ENCODE results near the gene ANXA11. TPM values are rescaled to one million over a fixed set of nuclear protein-coding genes. Genes with fewer than 3 reads are reported as not detected.

Gene ANXA11
- total RNA-seq, 1 experiment from 2014 or later, result 68.1 TPM

DNA sequence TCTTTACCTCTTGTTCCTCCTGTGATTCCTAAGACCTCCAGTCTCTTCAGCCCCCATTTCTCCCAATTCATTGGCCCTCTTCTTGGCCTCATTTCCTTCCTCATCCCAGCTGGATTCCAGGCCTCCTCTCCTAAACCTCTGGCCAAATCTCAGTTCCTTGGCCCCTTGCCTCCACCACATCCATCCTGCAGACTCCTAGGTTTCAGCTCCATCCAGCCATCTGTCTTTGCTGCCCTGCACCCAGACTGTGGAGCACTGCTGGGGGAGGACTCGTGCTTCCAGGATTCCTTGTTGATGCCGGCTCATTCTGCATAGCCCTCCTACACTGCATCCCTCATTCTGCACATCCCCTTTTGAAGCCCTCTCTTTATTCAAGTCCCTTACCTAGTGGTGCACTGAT lies 66.1 kb downstream of the ANXA11 start:
- peaks cover 12 to 20% of the 10 kb centered on the region in 2 experiments for H3K4me1 Mint-ChIP-seq
- Histone ChIP-seq H2BK20ac (ENCODE audit: low read depth, low read length, poor library complexity, severe bottlenecking) (no peak overlapping the region), H3K4me2 (ENCODE audit: insufficient read depth, insufficient read length, low read length) (no peak overlapping the region), H2BK5ac (ENCODE audit: insufficient read length, low read length) (no peak overlapping the region), H3T11ph (ENCODE audit: low read length) (no peak overlapping the region), H4K91ac (ENCODE audit: insufficient read length, low read depth, low read length) (no peak overlapping the region), H3K14ac (ENCODE audit: insufficient read depth, low read length) (no peak overlapping the region), H3K4ac (ENCODE audit: low read depth, low read length) (no peak overlapping the region), H3K23ac (ENCODE audit: insufficient read length, low read depth, low read length) (no peak overlapping the region), H3K79me1 (ENCODE audit: insufficient read depth, low read depth, low read length, poor library complexity, severe bottlenecking) (no peaks in the 10 kb centered on the region), H2BK15ac (ENCODE audit: low read depth, low read length) (no peak overlapping the region), H3K4me1 (ENCODE audit: insufficient read depth, low read length) (no peaks in the 10 kb centered on the region), H2AK5ac (ENCODE audit: insufficient read length, low read length) (no peak overlapping the region), H3K27ac (ENCODE audit: insufficient read length, low read depth, low read length) (no peak overlapping the region), H3K23me2 (ENCODE audit: insufficient read length, low read depth, low read length, poor library complexity, severe bottlenecking) (no peaks in the 10 kb centered on the region), H2BK12ac (ENCODE audit: insufficient read length, low read depth, low read length) (no peak overlapping the region), H4K5ac (ENCODE audit: insufficient read length, low read depth, low read length) (no peak overlapping the region), H3K18ac (ENCODE audit: insufficient read length, low read depth, low read length) (no peak overlapping the region), H4K8ac (replicated peaks; ENCODE audit: insufficient read length, low read depth, low read length) (no peak overlapping the region), H4K20me1 (ENCODE audit: control insufficient read depth, insufficient read depth, insufficient read length) (no peaks in the 10 kb centered on the region), H2AFZ (ENCODE audit: low read length) (no peak overlapping the region), H3K79me2 (ENCODE audit: insufficient read depth, low read length) (no peaks in the 10 kb centered on the region), H3K56ac (ENCODE audit: insufficient read length, low read depth, low read length) (no peak overlapping the region), H3K27me3 (ENCODE audit: insufficient read depth, low read length) (no peaks in the 10 kb centered on the region), H3K9ac (ENCODE audit: extremely low read depth, insufficient read length, low read length) (no peak overlapping the region), H3K9me3 (ENCODE audit: control insufficient read depth, low read depth, low read length) (no peaks in the 10 kb centered on the region), H2BK120ac (ENCODE audit: low read depth, low read length, poor library complexity, severe bottlenecking) (no peak overlapping the region)
- H3K27ac Mint-ChIP-seq, result no peak overlapping the region; a peak in 1 of 7 replicates
- H3K9me3 Mint-ChIP-seq, result peaks cover 0 to 3% of the 10 kb centered on the region in 2 experiments; a peak in 2 of 5 replicates
- WGBS (ENCODE audit: extremely low coverage, insufficient read length, low lambda C conversion rate), result no CpG with 5 or more reads among the region's 2 CpGs
- H3K27me3 Mint-ChIP-seq (ENCODE audit: low read depth), result peaks cover 7% of the 10 kb centered on the region
- H3K36me3 Mint-ChIP-seq (ENCODE audit: insufficient read depth in 1 of 3, low read depth in 3 of 3), result no peaks in the 10 kb centered on the region; a peak in 2 of 7 replicates
- TF ChIP-seq CTCF (conservative IDR thresholded peaks at IDR 0.05), result no peak
- H3K4me3 Mint-ChIP-seq, result no peak overlapping the region
- DNase-seq, result no peak

Measured in H9 (cell line).